DND-41 (cell line): ENCODE measurements around the gene TBC1D10A.

ENCODE experiments used
- EZH2 ChIP-seq: IDR thresholded peaks from 3 replicates; pipeline ENCODE4 v1.6.1; 2012; ENCODE audit warnings: borderline replicate concordance, low read depth, mild to moderate bottlenecking, moderate library complexity, low read length, inconsistent platforms; ENCODE audit not compliant: severe bottlenecking
- TF ChIP-seq, protein P1 (sequence below): IDR thresholded peaks from 2 replicates; pipeline ENCODE4 v1.5.1; 2012; ENCODE audit warnings: borderline replicate concordance, low read length, moderate library complexity, mild to moderate bottlenecking; ENCODE audit not compliant: poor library complexity, severe bottlenecking; ENCODE audit errors: extremely low read depth

DNA sequence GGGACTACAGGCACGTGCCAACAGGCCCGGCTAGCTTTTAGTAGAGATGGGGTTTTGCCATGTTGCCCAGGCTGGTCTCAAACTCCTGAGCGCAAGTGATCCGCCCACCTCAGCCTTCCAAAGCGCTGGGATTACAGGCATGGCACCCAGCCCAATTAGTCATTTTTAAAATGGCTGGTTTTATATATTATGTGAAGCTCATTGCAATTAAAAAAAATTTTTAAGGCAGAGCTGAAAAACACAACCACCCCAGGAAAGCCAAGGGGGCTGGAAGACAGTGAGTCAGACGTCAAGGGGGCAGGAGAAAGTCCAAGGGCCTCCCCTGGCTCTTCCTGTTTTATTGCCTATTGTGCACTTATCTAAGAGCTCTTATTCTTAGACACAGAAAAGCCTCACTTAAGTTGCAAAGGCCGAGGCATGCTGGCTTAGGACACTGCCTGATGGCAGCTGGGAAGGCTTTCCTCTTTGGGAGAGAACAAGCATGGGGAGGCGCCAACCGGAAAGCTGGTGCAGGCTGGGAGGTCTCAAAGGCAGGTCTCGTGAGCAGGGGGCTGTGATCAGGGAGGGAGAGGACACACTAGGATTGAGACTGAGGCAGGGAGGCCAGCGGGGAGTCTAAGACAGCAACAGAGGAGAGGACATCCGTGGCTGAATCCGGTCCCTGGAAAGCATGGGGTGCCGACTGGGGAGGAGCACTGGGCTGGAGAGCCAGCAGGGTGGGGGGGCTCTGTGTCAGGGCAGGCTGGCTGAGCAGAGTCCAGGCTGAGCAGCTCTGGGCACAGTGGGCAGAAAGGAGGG, 49.0 kb downstream of the TBC1D10A start:
- TF ChIP-seq, protein P1, sequence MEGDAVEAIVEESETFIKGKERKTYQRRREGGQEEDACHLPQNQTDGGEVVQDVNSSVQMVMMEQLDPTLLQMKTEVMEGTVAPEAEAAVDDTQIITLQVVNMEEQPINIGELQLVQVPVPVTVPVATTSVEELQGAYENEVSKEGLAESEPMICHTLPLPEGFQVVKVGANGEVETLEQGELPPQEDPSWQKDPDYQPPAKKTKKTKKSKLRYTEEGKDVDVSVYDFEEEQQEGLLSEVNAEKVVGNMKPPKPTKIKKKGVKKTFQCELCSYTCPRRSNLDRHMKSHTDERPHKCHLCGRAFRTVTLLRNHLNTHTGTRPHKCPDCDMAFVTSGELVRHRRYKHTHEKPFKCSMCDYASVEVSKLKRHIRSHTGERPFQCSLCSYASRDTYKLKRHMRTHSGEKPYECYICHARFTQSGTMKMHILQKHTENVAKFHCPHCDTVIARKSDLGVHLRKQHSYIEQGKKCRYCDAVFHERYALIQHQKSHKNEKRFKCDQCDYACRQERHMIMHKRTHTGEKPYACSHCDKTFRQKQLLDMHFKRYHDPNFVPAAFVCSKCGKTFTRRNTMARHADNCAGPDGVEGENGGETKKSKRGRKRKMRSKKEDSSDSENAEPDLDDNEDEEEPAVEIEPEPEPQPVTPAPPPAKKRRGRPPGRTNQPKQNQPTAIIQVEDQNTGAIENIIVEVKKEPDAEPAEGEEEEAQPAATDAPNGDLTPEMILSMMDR: no peak
- TF ChIP-seq EZH2: no peak
